Measurements from ENCODE around the gene EXOC3L1.

Gene EXOC3L1

DNA sequence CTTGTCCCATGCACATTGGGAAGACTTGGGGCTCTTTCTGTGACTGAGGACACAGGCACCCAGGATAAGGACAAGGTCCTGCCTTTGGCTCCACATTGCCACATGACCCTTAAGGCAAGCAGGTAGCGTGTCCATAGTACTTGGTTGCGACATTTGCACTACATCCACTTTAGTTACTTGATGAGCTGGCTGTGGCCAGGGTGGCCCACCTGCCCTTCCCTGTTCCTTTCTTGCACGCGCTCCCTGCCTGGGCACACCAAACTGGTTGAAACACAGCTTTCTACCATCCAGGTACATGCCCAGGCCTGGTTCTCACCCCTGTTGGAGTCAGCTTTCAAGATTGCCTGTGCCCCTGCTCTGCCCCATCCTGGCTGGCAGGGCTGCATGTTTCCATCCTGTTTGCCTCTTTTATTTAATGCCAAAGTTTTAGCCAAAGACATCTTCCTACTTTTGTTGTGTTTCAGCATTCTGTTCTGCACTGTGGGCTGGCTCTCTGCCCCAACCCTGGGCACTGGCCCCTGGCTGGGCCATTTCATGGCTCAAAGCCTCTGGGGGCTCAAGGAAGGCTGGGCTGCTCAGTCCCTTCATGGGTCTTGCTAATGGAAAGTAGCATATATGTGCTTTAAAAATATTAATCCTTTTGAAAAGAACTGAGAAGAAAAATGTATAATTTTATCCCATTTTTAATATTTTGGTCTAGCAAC, 42.3 kb downstream of the EXOC3L1 start:
- no peak for DNase-seq

DNA sequence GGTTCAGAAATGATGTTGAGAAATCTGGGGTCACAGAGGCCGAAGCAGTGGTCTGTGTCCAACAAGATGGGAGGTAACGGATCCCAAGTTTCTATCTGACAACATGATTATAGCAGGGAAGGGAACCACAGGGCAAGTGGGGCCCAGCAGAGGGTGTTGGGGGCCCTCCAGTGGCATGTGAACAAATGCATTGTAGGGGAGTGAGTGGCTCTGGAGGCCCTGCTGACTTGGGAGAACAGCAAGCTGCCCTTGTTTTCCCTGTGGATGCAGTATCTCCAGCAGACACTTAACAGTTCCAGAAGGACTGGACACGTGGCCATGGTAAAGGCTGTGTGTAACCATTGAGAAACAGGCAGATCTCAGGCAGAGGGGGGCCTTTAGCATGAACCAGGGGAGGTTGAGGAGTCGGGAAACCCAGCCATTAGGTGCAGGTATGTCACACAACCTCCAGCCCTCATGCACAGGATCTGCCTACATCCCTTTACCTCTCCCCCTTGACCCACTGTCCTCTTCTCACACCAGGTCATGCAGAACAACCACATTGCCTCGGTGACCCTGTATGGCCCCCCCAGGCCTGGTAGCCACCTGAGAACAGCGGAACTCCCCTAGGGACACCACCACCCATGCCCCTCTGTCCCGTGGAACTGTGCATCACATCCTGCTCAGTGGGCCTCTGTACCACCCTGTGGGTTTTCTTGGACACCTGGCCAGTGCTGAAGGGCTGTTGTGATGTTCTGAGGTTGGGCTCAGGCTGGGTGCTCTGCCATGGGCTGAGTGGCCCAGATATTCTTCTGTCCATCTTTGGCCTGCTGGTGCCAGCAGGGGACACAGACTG, 43.2 kb downstream of the EXOC3L1 start:
- DNase-seq: no peak

GRCh38 chr16:67145746-67146145, 44.2 kb downstream of the EXOC3L1 start:
- no peak for DNase-seq

DNA sequence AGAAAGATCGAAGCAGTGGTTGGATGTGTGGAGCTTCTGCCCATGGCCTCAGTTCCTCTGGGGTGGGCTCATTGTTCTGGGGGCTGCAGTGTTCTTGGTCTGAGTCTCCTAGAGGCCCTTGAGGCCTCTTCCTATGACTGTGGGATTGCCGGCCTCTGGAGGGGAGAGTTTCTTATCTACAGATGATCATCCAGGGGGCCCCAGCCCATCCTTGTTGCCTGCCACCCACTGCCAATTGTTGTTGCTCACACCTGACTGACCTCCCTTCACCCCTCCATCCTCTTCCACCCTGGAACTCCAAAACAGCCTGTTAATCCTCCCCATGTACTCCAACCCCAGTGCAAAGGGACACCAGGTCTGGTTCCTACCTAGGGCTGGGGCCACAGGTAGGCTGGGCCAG, 45.0 kb downstream of the EXOC3L1 start:
- no peak for DNase-seq

- DNase-seq: no peak
Observed at GRCh38 chr16:67142342-67142741, 47.6 kb downstream of the EXOC3L1 start.

DNA sequence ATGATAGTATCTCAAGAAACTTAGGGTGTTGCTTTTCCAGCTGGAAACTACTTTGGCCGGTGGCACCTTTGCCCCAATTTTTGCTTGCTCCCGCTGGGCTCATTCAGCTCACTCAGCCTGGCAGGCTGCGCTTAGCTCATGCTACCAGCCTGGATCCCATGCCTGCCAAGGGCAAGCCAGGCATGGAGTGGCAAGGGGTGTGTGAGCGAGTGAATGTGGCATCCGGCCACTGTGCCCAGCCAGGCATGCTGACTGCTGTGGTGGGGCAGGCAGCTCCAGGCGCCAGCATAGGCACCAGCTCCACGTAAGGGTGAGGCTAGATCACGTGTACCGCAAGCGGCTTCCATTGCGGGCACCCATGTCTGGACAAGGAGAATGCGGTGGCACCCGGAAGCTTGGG, 48.5 kb downstream of the EXOC3L1 start:
- DNase-seq: no peak

- DNase-seq: no peak
Observed at GRCh38 chr16:67137605-67138004, 52.3 kb downstream of the EXOC3L1 start.

Data from T-helper 9 cell (primary cell).